Endothelial cell (in vitro differentiated cells): Measurements from ENCODE around the gene TRIM63. TPM values are rescaled to one million over a fixed set of nuclear protein-coding genes. Genes with fewer than 3 reads are reported as not detected.

Experiments
- DNase-seq: peaks from one replicate; pipeline ENCODE4 v3.0.0; 2021; ENCODE audit warnings: low spot score
- H3K27ac Mint-ChIP-seq: one replicate; pipeline ENCODE4 v1.8.0; 2021; ENCODE audit warnings: mixed read lengths, inconsistent platforms; ENCODE audit not compliant: unreplicated experiment
- H3K27me3 Mint-ChIP-seq: one replicate; pipeline ENCODE4 v1.8.0; 2021; ENCODE audit warnings: mild to moderate bottlenecking, moderate library complexity, mixed read lengths, inconsistent platforms; ENCODE audit not compliant: unreplicated experiment
- H3K36me3 Mint-ChIP-seq: one replicate; pipeline ENCODE4 v1.8.0; 2021; ENCODE audit warnings: mild to moderate bottlenecking, low read depth, mixed read lengths, inconsistent platforms; ENCODE audit not compliant: unreplicated experiment
- H3K4me1 Mint-ChIP-seq: one replicate; pipeline ENCODE4 v1.8.0; 2021; ENCODE audit warnings: mild to moderate bottlenecking, mixed read lengths, inconsistent platforms; ENCODE audit not compliant: unreplicated experiment
- H3K4me3 Mint-ChIP-seq: one replicate; pipeline ENCODE4 v1.8.0; 2021; ENCODE audit warnings: mild to moderate bottlenecking, mixed read lengths, inconsistent platforms; ENCODE audit not compliant: unreplicated experiment
- H3K9me3 Mint-ChIP-seq: one replicate; pipeline ENCODE4 v1.8.0; 2021; ENCODE audit warnings: mixed read lengths, inconsistent platforms; ENCODE audit not compliant: unreplicated experiment
- CTCF ChIP-seq: fragments of 200-600 bp; sonication (generic); IDR thresholded peaks from one replicate; pipeline ENCODE4 v1.5.0; 2021; ENCODE audit warnings: antibody characterized with exemption; ENCODE audit not compliant: unreplicated experiment
- total RNA-seq: library from RNA; stranded (reverse); fragmentation: NEBNext Ultra II Directional; extraction: Animal tissue kit (Norgen Biotek cat#: 25700); gene quantifications from one replicate; pipeline ENCODE4 v1.2.1, GENCODE V29; 2021; ENCODE audit not compliant: unreplicated experiment

Gene TRIM63
- total RNA-seq, 1 donor from 2014 or later, result not detected

DNA sequence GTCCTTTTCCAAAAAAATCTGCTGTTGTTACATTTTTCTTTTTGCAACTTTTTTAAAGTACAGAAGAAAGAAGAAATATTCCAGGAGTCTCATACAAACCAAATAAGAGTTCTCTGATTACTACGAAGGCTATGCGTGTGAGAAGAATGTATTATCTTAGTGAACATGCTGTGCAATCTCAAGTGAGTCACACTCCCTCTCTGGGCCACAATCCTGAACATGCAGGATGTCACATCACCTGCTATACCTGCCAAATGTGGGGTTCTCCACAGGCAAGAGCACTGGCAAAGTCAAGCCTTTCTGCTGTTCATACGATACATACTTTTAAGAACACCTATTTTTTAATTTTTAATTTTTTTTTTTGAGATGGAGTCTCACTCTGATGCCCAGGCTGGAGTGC, 21.7 kb upstream of the TRIM63 start:
- Mint-ChIP-seq H3K4me1 (peaks cover 15% of the 10 kb centered on the region), H3K4me3 (no peak overlapping the region), H3K27ac (no peak overlapping the region), H3K9me3 (no peaks in the 10 kb centered on the region), H3K27me3 (peaks cover 4% of the 10 kb centered on the region), H3K36me3 (no peaks in the 10 kb centered on the region)
- TF ChIP-seq CTCF, result no peak
- no peak for DNase-seq

- no peak for TF ChIP-seq CTCF
- no peak overlapping the region for H3K4me3 Mint-ChIP-seq
- no peak overlapping the region for H3K27ac Mint-ChIP-seq
- no peak for DNase-seq
- no peaks in the 10 kb centered on the region for H3K9me3 Mint-ChIP-seq
- H3K27me3 Mint-ChIP-seq, result peaks cover 4% of the 10 kb centered on the region
- no peaks in the 10 kb centered on the region for H3K36me3 Mint-ChIP-seq
- H3K4me1 Mint-ChIP-seq, result no peaks in the 10 kb centered on the region
Measured at GRCh38 chr1:26084844-26085243, 17.4 kb upstream of the TRIM63 start.

GRCh38 chr1:26084091-26084561, 16.7 kb upstream of the TRIM63 start:
- Mint-ChIP-seq H3K4me1 (no peaks in the 10 kb centered on the region), H3K4me3 (no peak overlapping the region), H3K9me3 (no peaks in the 10 kb centered on the region), H3K36me3 (no peaks in the 10 kb centered on the region), H3K27ac (peak overlapping the region; percentile 22), H3K27me3 (peaks cover 4% of the 10 kb centered on the region)
- no peak for TF ChIP-seq CTCF
- DNase-seq, result no peak

DNA sequence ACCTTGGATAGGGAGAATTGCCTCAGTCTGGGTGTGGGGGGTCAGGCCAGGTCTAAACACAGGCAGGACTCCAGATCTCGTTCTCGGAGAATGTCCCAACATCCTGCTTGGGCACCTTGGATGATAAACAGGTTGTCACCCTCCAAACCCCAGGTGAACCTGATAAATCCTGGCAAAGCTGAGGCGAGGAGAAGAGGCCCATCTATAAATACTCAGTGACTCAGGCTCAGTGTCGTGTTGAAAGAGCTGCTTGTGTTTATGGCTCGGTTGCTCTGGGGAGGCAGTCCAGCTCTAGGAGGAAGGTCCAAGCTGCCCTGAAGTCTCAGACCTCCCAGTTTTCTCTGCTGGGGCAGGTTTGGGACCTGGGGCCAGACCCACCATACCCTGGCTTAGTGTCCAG, 15.8 kb upstream of the TRIM63 start:
- Mint-ChIP-seq H3K4me3 (no peak overlapping the region), H3K27ac (no peak overlapping the region), H3K4me1 (no peaks in the 10 kb centered on the region), H3K27me3 (peaks cover 4% of the 10 kb centered on the region), H3K36me3 (no peaks in the 10 kb centered on the region), H3K9me3 (no peaks in the 10 kb centered on the region)
- DNase-seq, result no peak
- TF ChIP-seq CTCF, result no peak

GRCh38 chr1:26082020-26082350, 14.6 kb upstream of the TRIM63 start:
- no peak overlapping the region for H3K27ac Mint-ChIP-seq
- no peaks in the 10 kb centered on the region for H3K9me3 Mint-ChIP-seq
- H3K27me3 Mint-ChIP-seq, result peaks cover 4% of the 10 kb centered on the region
- no peaks in the 10 kb centered on the region for H3K36me3 Mint-ChIP-seq
- H3K4me1 Mint-ChIP-seq, result no peaks in the 10 kb centered on the region
- H3K4me3 Mint-ChIP-seq, result no peak overlapping the region
- no peak for DNase-seq
- TF ChIP-seq CTCF, result no peak
